HG02678 (cell line): Measurements from ENCODE around the gene FGD4.

Source experiments
- ATAC-seq: cut with Tn5 transposase; IDR thresholded peaks from one replicate; pipeline ENCODE4 v1.9.1; 2021; ENCODE audit warnings: mild to moderate bottlenecking, moderate library complexity; ENCODE audit not compliant: unreplicated experiment

Gene FGD4

GRCh38 chr12:32402170-32402569, 2.8 kb downstream of the FGD4 start:
- ATAC-seq: no peak

GRCh38 chr12:32402946-32403345, 3.6 kb downstream of the FGD4 start:
- ATAC-seq: no peak

- no peak for ATAC-seq
These were observed 8.4 kb downstream of the FGD4 start for GRCh38 chr12:32407795-32408194.

GRCh38 chr12:32413412-32413811, 14.1 kb downstream of the FGD4 start:
- ATAC-seq: no peak

GRCh38 chr12:32418221-32418620, 18.9 kb downstream of the FGD4 start:
- no peak for ATAC-seq

- no peak for ATAC-seq
These were observed 19.7 kb downstream of the FGD4 start for GRCh38 chr12:32418903-32419519.

- no peak for ATAC-seq
These were observed 20.2 kb downstream of the FGD4 start for GRCh38 chr12:32419520-32419960.

- ATAC-seq: no peak
These were observed 21.0 kb downstream of the FGD4 start for GRCh38 chr12:32420356-32420755.

- ATAC-seq: no peak
These were observed 24.2 kb downstream of the FGD4 start for GRCh38 chr12:32423559-32423958.

- no peak for ATAC-seq
These were observed 31.7 kb downstream of the FGD4 start for GRCh38 chr12:32431025-32431424.

GRCh38 chr12:32435921-32436705, 36.8 kb downstream of the FGD4 start:
- no peak for ATAC-seq

GRCh38 chr12:32437095-32437515, 37.7 kb downstream of the FGD4 start:
- no peak for ATAC-seq

GRCh38 chr12:32440120-32440865, 40.9 kb downstream of the FGD4 start:
- no peak for ATAC-seq

- no peak for ATAC-seq
These were observed 44.1 kb downstream of the FGD4 start for GRCh38 chr12:32443491-32443890.

GRCh38 chr12:32444895-32445294, 45.5 kb downstream of the FGD4 start:
- ATAC-seq: no peak

- no peak for ATAC-seq
These were observed 46.0 kb downstream of the FGD4 start for GRCh38 chr12:32445356-32445755.

- no peak for ATAC-seq
These were observed 47.2 kb downstream of the FGD4 start for GRCh38 chr12:32446316-32447119.

- ATAC-seq: no peak
These were observed 49.2 kb downstream of the FGD4 start for GRCh38 chr12:32448586-32448985.

- ATAC-seq: no peak
These were observed 51.0 kb downstream of the FGD4 start for GRCh38 chr12:32450363-32450762.

- no peak for ATAC-seq
These were observed 51.4 kb downstream of the FGD4 start for GRCh38 chr12:32450768-32451167.

- ATAC-seq: no peak
These were observed 52.5 kb downstream of the FGD4 start for GRCh38 chr12:32451816-32452215.
